HG02759 (cell line): ENCODE results near the gene CEBPE.
A peak's percentile ranks its signal among the peaks of the same experiment; 100 is the strongest.

Source experiments
- ATAC-seq: cut with Tn5 transposase; IDR thresholded peaks from one replicate; pipeline ENCODE4 v1.9.1; 2021; ENCODE audit warnings: mild to moderate bottlenecking, moderate library complexity; ENCODE audit not compliant: unreplicated experiment

Gene CEBPE

GRCh38 chr14:23104591-23105347 is 14.3 kb downstream of the CEBPE start, which contains the start of gene CIROP:
TSS of gene CIROP (minus strand) at chr14:23104989. CDS start at chr14:23104920, 69 bp downstream.
- ATAC-seq, result no peak

DNA sequence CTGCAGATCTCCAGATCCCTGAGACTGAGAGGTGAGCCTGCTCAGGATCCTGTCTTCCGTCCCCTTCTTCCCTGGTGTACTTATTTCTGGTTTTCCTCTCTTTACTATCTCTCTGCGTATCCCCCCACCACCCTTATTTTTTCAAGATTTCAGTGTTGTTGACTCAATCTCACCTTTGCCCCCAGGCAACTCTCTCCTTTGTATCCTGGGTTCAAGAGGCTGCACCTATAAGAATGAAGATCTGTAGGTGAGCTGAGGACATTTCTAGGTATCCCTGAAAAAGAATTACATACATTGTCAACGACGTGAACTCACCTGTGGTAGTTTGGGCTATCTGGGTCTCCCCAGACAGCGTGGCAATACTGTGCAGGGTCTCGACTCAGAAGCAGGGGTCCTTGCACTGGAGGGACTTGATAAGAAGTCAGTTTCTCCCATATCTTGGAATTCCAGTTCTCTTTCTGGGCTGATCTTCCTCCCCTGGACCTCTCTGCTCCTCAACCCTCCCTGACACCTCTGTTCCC is 14.9 kb downstream of the CEBPE start:
- no peak for ATAC-seq

GRCh38 chr14:23103581-23103980 is 15.5 kb downstream of the CEBPE start:
- ATAC-seq, result no peak

DNA sequence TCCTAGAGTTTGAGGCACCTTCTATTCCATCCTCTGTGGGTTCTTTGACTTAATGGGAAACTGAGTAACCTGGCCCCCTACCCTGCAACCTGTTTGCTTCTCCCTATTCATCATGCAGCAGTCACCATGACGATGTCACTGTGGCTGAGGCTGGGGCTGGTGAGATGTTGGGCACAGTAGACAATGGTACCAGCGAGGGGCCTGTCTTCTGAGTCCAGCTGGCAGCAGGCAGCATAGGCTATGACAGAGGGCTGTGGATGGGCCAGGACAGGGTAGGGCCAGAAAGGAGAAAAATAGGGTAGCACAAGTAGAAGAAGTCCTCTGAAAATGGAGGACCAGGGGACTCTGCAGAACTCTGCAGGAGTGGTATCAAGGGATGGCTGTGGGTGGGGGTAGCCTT is 16.3 kb downstream of the CEBPE start:
- ATAC-seq, result no peak

DNA sequence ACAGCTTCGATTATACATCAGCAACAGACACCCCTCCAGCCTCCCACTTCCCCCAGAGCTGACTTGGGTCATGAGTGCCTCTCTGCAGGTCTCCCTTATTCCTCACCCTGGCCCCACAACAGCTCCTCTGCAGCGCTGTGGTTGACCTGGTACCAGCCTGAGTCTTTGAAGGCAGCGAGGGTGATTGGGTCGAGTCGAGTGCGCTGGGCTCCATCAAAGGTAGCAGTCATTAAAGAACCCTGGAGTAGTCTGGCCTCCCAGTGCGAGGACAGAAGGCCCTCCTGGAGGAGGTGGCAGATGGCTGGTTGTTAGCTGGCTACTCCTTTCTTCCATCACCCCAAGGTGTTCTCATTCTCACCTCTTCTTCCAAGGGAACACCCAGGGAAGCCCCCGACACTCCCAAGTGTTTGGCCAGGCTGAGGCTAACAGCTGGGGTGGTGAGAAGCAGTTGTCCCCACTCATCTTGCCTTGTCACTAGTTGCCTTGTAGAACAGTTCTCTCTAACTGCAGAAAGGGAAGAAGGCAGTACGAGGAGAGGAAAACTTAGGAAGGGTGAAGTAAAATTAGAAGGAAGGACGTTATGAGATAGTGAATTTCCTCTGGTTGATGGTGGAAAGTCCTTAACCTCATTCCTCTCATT is 16.9 kb downstream of the CEBPE start:
- ATAC-seq, result no peak

DNA sequence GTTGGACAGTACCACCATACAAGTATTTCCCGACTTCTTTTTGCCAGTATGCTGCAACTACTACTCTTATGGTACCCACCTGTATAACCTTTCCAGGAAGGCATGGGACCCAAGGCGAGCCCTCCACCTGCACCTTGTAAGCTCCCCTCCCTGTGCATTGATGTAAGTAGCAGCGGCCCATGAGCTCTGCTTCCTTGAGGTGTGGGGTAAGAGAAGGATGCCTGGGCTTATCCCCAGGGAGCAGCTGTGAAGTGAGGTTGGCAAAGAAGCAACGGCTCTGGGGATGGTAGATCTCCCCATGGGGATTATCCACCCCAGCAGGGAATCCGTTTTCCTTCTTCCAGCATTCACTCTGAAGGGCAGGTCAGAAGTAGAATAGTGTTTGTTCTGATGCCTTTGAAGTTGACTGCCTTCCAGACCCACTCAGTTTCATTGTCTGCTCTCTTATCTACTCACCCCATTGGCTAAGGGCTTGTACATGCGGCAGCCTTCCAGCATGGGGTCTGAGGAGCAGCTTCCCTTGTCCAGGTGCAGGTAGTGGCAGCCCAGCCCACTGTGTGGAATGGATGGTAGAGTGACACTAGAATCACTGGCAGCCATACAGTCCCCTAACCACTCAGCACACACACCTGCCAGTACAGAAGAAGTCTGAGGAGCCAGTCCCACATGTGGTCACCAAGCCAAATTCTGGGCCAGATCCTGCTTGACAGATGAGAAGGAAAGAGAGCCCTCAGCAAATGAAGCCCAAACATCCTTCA is 17.7 kb downstream of the CEBPE start:
- no peak for ATAC-seq

DNA sequence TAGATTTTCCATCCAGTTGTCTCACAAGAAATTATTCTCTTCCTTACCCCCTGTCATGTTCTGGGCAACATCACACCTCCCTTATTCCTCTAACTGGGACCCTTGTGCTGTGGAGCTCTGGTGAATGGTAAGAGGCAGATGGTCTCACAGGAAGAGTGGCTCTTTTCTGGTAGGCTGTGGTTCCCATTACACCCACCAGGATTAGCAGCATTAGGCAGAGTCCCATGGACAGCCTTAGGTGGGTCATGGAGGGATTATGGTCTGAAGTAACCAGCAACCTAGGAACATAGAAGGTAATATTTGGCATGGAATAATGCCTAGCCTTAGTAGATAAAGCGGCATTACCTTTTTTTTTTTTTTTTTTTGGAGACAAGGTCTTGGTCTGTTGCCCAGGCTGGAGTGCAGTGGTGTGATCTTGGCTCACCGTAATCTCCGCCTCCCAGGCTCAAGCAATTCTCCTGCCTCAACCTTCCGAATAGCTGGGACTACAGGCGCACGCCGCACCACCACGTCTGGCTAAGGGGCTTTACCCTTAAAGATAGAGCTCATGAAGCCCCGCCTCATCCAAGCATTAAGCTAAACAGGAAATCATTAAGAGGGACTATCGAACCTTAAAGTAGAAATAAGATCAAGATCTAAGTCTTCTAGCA is 19.7 kb downstream of the CEBPE start:
- no peak for ATAC-seq

DNA sequence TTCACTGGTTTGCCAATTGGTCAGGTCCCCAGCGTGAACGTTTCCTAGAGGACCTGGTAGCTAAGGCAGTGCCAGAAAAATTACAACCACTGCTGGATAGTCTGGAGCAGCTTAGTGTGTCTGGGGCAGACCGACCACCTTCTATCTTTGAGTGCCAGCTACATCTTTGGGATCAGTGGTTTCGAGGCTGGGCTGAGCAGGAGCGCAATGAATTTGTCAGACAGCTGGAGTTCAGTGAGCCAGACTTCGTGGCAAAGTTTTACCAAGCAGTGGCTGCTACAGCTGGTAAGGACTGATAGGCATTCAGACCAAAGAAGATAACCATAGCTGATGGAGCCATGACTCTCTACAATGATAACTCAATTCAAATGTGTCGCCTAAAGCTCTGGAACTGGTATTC is 21.3 kb downstream of the CEBPE start:
- ATAC-seq, result no peak

DNA sequence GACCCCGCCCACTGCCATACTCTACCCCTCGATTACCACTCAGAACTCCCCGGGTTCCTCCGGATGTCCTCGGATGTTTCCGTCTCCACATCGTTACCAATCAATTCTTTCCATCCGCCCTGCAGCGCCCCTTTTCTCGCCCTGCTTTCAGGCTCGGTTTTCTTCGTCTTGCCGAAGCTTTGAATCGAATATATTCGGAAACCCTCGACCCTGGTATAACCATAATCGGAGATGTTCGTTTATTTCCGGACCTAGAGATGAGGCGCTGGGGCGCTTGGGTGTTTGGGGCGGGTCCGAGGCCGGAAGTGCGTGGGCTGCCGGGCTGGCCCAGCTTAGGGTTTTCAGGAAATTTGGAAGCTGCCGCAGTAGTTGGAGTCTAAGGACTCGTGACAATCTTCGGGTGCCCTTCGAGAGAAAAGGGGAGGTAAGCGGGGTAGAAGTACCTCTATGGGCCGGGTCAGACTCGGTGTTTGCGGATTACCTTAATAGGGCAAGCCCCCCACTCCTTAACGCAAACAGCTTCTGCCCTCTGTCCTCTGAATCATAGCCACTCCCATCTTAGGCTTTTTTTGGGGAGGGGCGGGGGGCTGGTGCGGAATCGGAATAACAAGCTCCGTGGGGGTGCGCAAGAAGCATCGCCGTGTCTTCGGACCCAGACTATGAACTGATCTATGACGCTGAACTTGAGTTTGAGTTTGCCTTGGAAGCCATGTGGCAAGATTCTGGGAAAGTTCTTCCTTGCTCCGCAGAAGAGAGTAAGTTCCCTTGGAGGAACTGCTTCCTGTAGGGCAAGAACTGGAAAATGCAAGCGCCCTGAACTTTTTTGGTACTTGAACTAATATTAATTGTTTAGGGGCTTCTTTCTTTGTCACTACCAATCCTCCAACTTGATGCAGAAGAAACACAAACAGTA is 23.6 kb downstream of the CEBPE start, which contains the start of gene C14orf119:
C14orf119 (plus strand) TSS at position 310 of the 913 bp plus-strand sequence. CDS start 2,154 bp downstream, outside the sequence.
- peak; percentile 90 for ATAC-seq

DNA sequence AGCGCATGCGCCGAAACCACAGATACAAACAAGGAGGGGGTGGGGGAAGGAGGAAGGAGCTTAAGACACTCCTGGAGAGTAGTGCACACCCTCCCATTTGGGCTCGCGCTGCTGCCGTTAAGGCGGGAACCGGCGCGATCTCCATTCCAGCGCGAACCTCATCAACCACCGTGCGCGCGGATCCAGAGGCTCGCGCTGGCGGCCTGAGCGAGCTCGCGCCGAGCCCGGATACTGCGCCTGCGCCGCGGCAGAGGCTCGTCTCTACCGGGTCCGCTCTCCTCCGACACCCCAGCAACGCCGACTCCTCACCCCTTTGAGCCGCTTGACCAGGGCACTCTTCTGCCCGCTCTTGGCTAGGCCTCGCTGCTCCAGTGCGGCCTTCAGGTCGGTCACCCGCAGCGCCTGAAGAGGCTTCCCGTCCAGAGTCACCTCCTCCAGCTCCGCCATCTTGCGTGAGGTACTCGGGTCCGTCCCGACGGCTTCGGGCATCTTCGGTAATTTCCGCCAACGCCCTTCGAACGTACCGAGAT is 24.3 kb downstream of the CEBPE start, which contains the start of gene ACIN1:
ACIN1 (minus strand) TSS at position 471 of the 530 bp plus-strand sequence; CDS start at position 447, 24 bp downstream.
- peak; percentile 45 for ATAC-seq

- no peak for ATAC-seq
These were observed 24.9 kb downstream of the CEBPE start for GRCh38 chr14:23093991-23094665.

- no peak for ATAC-seq
These were observed 25.5 kb downstream of the CEBPE start for GRCh38 chr14:23093526-23093925.

DNA sequence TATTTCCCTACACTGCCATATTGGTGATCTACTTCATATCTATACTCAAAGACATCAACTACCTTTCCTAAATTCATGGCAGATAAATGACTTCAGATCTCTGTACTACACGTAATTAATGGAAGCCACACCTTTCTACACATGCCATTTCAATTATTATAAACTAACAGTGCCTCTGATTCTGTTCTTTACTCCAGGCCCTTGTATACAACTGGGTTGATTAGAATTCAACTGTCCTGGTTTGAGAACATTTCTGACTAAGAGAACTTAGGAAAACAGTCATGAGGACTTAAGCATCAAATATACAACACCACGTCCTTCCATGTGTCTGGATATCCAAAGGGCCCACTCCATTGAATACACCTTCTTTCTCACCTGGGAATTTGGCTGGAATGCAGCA is 26.0 kb downstream of the CEBPE start:
- no peak for ATAC-seq

- ATAC-seq, result no peak
These were observed 27.5 kb downstream of the CEBPE start for GRCh38 chr14:23091294-23092225.

DNA sequence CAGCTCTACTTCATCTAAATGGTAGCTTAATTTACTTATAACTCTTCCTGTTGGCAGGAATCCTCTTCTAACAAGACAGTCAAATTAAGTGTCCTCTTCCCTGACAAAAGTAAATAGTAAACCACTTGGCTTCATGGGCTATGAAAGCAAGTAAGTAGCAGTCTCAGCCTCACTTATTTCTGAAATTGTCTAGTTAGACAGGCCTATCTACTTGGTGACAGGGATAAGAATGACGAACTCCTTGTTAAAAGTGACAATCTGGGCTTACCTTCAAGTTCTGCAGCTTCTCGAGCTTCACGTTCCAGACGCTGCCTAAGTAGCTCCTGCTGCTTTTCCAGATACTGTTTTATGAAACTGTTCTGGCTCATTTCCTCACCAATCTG is 28.8 kb downstream of the CEBPE start:
- ATAC-seq, result no peak

DNA sequence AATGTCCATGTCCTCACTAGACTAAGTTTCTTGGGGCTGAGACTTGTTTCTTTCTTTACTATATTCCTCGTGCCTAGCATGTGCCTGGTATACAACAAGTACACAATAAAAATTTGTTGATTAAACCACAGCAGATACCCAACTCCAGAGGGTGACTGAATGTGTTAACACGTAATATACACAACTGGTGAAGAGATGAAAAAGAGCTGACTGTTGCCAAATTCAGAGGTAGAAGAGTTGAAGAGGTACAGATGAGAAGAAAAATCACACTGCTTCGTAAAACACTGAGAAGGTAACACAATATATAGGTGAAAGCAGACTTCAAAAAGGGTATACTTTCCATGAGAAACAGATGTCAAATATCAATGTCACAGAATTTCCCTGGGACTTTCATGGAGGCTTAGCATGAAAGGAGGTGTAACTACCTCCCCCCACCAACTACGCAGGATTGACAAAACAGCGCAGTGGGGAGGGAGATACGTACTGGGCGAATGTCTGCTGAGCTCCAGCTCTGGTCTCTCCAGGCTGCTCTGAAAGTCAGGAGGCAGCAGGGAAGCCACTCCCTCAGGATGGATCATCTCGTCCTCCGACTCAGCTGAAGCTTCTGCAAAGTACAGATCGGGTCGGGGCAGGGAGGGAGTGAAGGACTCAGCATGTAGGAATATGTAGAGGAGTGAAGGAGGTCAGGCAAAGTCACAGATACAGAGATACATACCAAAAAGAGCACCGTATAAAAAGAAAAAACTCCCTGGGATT is 29.4 kb downstream of the CEBPE start:
- no peak for ATAC-seq

DNA sequence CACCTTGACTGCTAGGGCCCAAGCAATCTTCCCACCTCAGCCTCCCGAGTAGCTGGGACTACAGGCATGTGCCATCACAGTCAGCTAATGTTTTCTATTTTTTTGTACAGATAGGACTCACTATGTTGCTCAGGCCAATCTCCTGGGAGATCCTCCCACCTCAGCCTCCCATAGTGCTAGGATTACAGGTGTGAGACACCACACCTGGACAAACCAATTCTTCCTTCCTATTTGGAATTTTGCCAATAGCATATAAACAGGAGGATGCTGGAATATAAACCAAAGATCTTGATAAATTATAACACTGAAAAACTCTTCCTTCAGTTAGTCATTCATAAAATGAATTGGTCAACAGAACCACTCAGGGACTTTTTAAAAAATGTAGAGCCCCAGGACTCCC is 32.5 kb downstream of the CEBPE start:
- no peak for ATAC-seq
